Trophoblast cell (in vitro differentiated cells and primary cell): ENCODE measurements around the gene DYNC1H1.

Experiments used
- DNase-seq, 2 donors: peaks; one replicate each; pipeline ENCODE4 v3.0.0-alpha.2; 2016
- H2AFZ ChIP-seq: 2 replicates; pipeline ENCODE4 v1.6.1; 2013; ENCODE audit warnings: low read length, moderate library complexity, mild to moderate bottlenecking; ENCODE audit not compliant: insufficient read depth, poor library complexity
- H2AK5ac ChIP-seq: 2 replicates; pipeline ENCODE4 v1.6.1; 2013; ENCODE audit warnings: mild to moderate bottlenecking, low read length
- H2BK120ac ChIP-seq: 2 replicates; pipeline ENCODE4 v1.6.1; 2013; ENCODE audit warnings: low read length, mild to moderate bottlenecking, moderate library complexity; ENCODE audit not compliant: insufficient read depth, poor library complexity
- H2BK12ac ChIP-seq: 2 replicates; pipeline ENCODE4 v1.6.1; 2013; ENCODE audit warnings: mild to moderate bottlenecking, low read length, moderate library complexity
- H2BK5ac ChIP-seq: 2 replicates; pipeline ENCODE4 v1.6.1; 2013; ENCODE audit warnings: low read length, low read depth, moderate library complexity, mild to moderate bottlenecking; ENCODE audit not compliant: poor library complexity
- H3K14ac ChIP-seq: 2 replicates; pipeline ENCODE4 v1.6.1; 2013; ENCODE audit warnings: mild to moderate bottlenecking, low read length
- H3K18ac ChIP-seq: 2 replicates; pipeline ENCODE4 v1.6.1; 2013; ENCODE audit warnings: mild to moderate bottlenecking, low read length
- H3K23ac ChIP-seq: 2 replicates; pipeline ENCODE4 v1.6.1; 2013; ENCODE audit warnings: low read length
- H3K27ac ChIP-seq: 2 replicates; pipeline ENCODE4 v1.5.1; 2013; ENCODE audit warnings: low read depth, mild to moderate bottlenecking, inconsistent platforms, low read length, moderate library complexity
- H3K27me3 ChIP-seq: 2 replicates; pipeline ENCODE4 v1.6.1; 2013; ENCODE audit warnings: inconsistent platforms, mild to moderate bottlenecking, low read length, moderate library complexity; ENCODE audit not compliant: insufficient read depth
- H3K36me3 ChIP-seq, 2 experiments: 1 replicate in 1 of 2; 2 replicates in 1 of 2; pipeline ENCODE4 v1.6.1; 2013; ENCODE audit warnings: low read length in 2 of 2, mild to moderate bottlenecking in 2 of 2, moderate library complexity in 1 of 2; ENCODE audit not compliant: insufficient read depth in 2 of 2, control insufficient read depth in 1 of 2
- H3K4ac ChIP-seq: 2 replicates; pipeline ENCODE4 v1.6.1; 2013; ENCODE audit warnings: low read depth, mild to moderate bottlenecking, low read length, moderate library complexity
- H3K4me1 ChIP-seq, 2 experiments: 1 replicate in 1 of 2; 2 replicates in 1 of 2; pipeline ENCODE4 v1.6.1; 2013; ENCODE audit warnings: low read length in 2 of 2, mild to moderate bottlenecking in 2 of 2, moderate library complexity in 1 of 2; ENCODE audit not compliant: insufficient read depth in 2 of 2, control insufficient read depth in 1 of 2
- H3K4me2 ChIP-seq: 2 replicates; pipeline ENCODE4 v1.6.1; 2013; ENCODE audit warnings: inconsistent platforms, mild to moderate bottlenecking, low read length, moderate library complexity
- H3K4me3 ChIP-seq: 2 replicates; pipeline ENCODE4 v1.5.1; 2013; ENCODE audit warnings: mild to moderate bottlenecking, low read depth, low read length, inconsistent platforms
- H3K79me1 ChIP-seq: one replicate; pipeline ENCODE4 v1.6.1; 2013; ENCODE audit warnings: low read length
- H3K79me2 ChIP-seq: 2 replicates; pipeline ENCODE4 v1.6.1; 2013; ENCODE audit warnings: low read length, mild to moderate bottlenecking; ENCODE audit not compliant: control insufficient read depth, insufficient read depth, poor library complexity
- H3K9ac ChIP-seq: 2 replicates; pipeline ENCODE4 v1.6.1; 2013; ENCODE audit warnings: mild to moderate bottlenecking, low read length
- H3K9me3 ChIP-seq: 2 replicates; pipeline ENCODE4 v1.6.1; 2013; ENCODE audit warnings: low read depth, mild to moderate bottlenecking, control low read depth, inconsistent platforms, low read length; ENCODE audit not compliant: insufficient read depth
- H4K12ac ChIP-seq: 2 replicates; pipeline ENCODE4 v1.6.1; 2013; ENCODE audit warnings: low read depth, mild to moderate bottlenecking, low read length, moderate library complexity
- H4K8ac ChIP-seq: 2 replicates; pipeline ENCODE4 v1.6.1; 2013; ENCODE audit warnings: low read depth, mild to moderate bottlenecking, low read length, moderate library complexity
- H4K91ac ChIP-seq: one replicate; pipeline ENCODE4 v1.6.1; 2013; ENCODE audit warnings: low read depth, mild to moderate bottlenecking, low read length, moderate library complexity
- WGBS: extraction: QIAGEN DNeasy Blood & Tissue Kit; methylation state at CpG from one replicate; pipeline ENCODE4 v1.1.7; 2013; ENCODE audit warnings: missing lambda C conversion rate; ENCODE audit not compliant: insufficient read length, insufficient coverage; ENCODE audit errors: extremely low coverage; 5-methylcytosine and 5-hydroxymethylcytosine counted together

DYNC1H1 gene

DNA sequence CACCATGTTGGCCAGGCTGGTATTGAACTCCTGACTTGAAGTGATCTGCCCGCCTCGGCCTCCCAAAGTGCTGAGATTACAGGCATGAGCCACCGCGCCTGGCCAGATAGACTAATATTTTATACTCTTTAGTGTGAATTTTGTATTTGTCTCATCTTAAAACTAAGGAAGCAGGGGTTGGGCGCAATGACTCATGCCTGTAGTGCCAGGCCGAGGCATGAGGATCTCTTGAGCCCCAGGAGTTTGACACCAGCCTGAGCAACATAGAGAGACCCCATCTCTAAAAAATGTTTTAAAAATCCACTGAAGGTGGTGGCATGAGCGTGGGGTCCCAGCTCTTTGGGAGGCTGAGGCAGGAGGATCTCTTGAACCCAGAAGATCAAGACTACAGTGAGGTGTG is 9.0 kb downstream of the DYNC1H1 start:
- H4K8ac ChIP-seq, result no peak overlapping the region
- H2BK5ac ChIP-seq, result no peak overlapping the region
- no peaks in the 10 kb centered on the region for H3K4me1 ChIP-seq
- peak overlapping the region; percentile 73 for H3K4ac ChIP-seq
- no peak overlapping the region for H3K27ac ChIP-seq
- no peak overlapping the region for H3K18ac ChIP-seq
- no peaks in the 10 kb centered on the region for H3K27me3 ChIP-seq
- H2AK5ac ChIP-seq, result no peak overlapping the region
- no peak overlapping the region for H4K12ac ChIP-seq
- H3K4me3 ChIP-seq, result no peak overlapping the region
- no peak for DNase-seq
- H3K14ac ChIP-seq, result no peak overlapping the region
- H3K79me2 ChIP-seq, result peaks cover 11% of the 10 kb centered on the region
- no peak overlapping the region for H2AFZ ChIP-seq
- H3K9me3 ChIP-seq, result no peaks in the 10 kb centered on the region
- WGBS, result no CpG with 5 or more reads among the region's 7 CpGs
- peaks cover 13 to 25% of the 10 kb centered on the region in 2 experiments for H3K36me3 ChIP-seq
- no peak overlapping the region for H4K91ac ChIP-seq
- H3K23ac ChIP-seq, result no peak overlapping the region
- no peak overlapping the region for H3K9ac ChIP-seq
- H3K4me2 ChIP-seq, result no peak overlapping the region
- no peaks in the 10 kb centered on the region for H3K79me1 ChIP-seq
- H2BK12ac ChIP-seq, result no peak overlapping the region
- H2BK120ac ChIP-seq, result no peak overlapping the region

DNA sequence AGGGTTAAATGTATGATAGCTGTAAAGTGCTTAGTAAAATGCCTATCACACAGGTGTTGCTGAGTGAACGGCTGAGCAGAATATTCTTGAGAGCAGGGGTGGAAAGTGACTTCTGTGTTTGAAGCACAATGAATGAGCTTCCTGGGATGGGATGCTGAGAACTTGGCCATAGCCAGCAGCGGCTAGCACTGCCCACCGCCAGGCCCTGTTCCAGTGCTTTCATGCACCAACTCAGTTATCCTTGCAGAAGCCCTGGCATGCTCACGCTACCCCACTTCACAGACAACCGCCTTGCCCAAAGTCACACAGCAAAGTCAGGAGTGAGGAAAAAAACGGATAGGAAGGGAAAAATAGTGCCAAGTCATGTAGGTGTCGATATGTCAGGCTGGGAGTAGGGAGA is 10.9 kb downstream of the DYNC1H1 start:
- Histone ChIP-seq H3K23ac (peak overlapping the region; percentile 98), H3K4me3 (no peak overlapping the region), H3K4me2 (no peak overlapping the region), H3K9ac (peak overlapping the region; percentile 20), H3K4ac (peak overlapping the region; percentile 85), H2BK120ac (no peak overlapping the region), H2BK5ac (no peak overlapping the region), H4K8ac (no peak overlapping the region), H3K79me1 (no peaks in the 10 kb centered on the region), H3K36me3 (peaks cover 11 to 24% of the 10 kb centered on the region in 2 experiments), H3K79me2 (peaks cover 7% of the 10 kb centered on the region), H3K18ac (peak overlapping the region; percentile 83), H3K27ac (no peak overlapping the region), H4K12ac (no peak overlapping the region), H2AFZ (no peak overlapping the region), H3K4me1 (peaks cover 0 to under 1% of the 10 kb centered on the region in 2 experiments), H3K9me3 (no peaks in the 10 kb centered on the region), H4K91ac (no peak overlapping the region), H3K14ac (no peak overlapping the region), H3K27me3 (no peaks in the 10 kb centered on the region), H2BK12ac (no peak overlapping the region), H2AK5ac (no peak overlapping the region)
- DNase-seq, result no peak
- WGBS, result no CpG with 5 or more reads among the region's 7 CpGs

DNA sequence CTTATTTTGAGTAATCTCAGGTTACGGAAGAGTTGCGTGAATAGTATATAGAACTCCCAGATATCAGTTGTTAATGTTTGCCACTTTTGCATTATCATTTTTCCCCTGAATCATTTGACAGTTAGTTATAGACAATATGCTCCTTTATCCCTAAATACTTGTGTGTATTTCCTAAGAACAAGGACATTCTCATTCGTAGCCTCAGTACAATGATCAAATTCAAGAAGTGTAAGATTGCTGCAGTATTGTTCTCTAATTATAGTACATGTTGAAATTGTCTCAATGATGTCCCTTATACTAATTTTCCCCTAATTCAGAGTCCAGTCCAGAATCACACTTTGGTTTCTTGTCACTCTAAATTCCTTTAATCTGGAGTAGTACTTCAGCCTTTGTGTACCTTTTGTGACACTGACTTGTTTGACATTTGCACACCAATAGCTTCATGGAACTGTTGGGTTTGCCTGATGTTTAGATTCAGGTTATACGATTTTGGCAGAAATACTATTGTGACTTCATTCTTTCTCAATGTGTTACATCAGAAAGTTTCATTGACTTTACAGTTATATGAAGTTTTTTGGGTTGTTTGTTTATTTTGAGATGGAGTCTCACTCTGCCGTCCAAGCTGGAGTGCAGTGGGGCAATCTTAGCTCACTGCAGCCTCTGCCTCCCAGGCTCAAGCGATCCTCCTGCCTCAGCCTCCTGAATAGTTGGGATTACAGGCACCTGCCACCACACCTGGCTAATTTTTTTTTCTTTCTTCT is 13.1 kb downstream of the DYNC1H1 start:
- Histone ChIP-seq H3K4ac (no peak overlapping the region), H3K14ac (no peak overlapping the region), H3K27ac (no peak overlapping the region), H3K79me1 (no peaks in the 10 kb centered on the region), H3K9me3 (no peaks in the 10 kb centered on the region), H3K79me2 (peaks cover 7% of the 10 kb centered on the region), H3K36me3 (peaks cover 17 to 29% of the 10 kb centered on the region in 2 experiments), H2AFZ (no peak overlapping the region), H3K4me2 (no peak overlapping the region), H4K91ac (no peak overlapping the region), H3K18ac (no peak overlapping the region), H4K8ac (no peak overlapping the region), H3K4me3 (no peak overlapping the region), H2BK12ac (no peak overlapping the region), H3K23ac (no peak overlapping the region), H2AK5ac (no peak overlapping the region), H3K9ac (no peak overlapping the region), H2BK120ac (no peak overlapping the region), H2BK5ac (no peak overlapping the region), H3K27me3 (no peaks in the 10 kb centered on the region), H3K4me1 (peaks cover 3 to 5% of the 10 kb centered on the region in 2 experiments), H4K12ac (no peak overlapping the region)
- WGBS, result no CpG with 5 or more reads among the region's 6 CpGs
- DNase-seq, result no peak

DNA sequence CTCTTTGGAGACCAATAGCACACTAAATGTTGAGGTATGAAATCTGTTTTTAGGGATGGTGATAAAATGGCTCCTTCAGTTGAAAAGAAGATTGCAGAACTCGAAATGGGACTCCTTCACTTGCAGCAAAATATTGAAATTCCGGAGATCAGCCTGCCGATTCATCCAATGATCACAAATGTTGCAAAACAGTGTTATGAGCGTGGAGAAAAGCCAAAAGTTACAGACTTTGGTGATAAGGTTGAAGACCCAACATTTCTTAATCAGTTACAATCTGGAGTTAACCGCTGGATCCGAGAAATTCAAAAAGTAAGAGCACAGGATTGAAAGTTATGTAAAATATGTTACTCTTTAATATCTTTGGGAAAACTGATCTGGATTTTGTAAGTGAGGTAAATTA is 15.3 kb downstream of the DYNC1H1 start:
- H2AK5ac ChIP-seq, result no peak overlapping the region
- peaks cover 26 to 41% of the 10 kb centered on the region in 2 experiments for H3K36me3 ChIP-seq
- no peak overlapping the region for H2BK5ac ChIP-seq
- H4K12ac ChIP-seq, result no peak overlapping the region
- no peak overlapping the region for H3K4me3 ChIP-seq
- peaks cover 3 to 5% of the 10 kb centered on the region in 2 experiments for H3K4me1 ChIP-seq
- no peak overlapping the region for H2BK12ac ChIP-seq
- no peak overlapping the region for H3K23ac ChIP-seq
- no peak overlapping the region for H4K8ac ChIP-seq
- no peak overlapping the region for H3K18ac ChIP-seq
- no peak overlapping the region for H3K27ac ChIP-seq
- H3K4me2 ChIP-seq, result no peak overlapping the region
- H3K27me3 ChIP-seq, result no peaks in the 10 kb centered on the region
- H4K91ac ChIP-seq, result no peak overlapping the region
- H3K79me1 ChIP-seq, result no peaks in the 10 kb centered on the region
- DNase-seq, result peak in 1 of 2 donors; percentile 44
- no peak overlapping the region for H2AFZ ChIP-seq
- no peak overlapping the region for H2BK120ac ChIP-seq
- H3K79me2 ChIP-seq, result peaks cover 3% of the 10 kb centered on the region
- no peak overlapping the region for H3K14ac ChIP-seq
- H3K4ac ChIP-seq, result no peak overlapping the region
- no peak overlapping the region for H3K9ac ChIP-seq
- H3K9me3 ChIP-seq, result no peaks in the 10 kb centered on the region
- whole genome bisulfite sequencing, result no CpG with 5 or more reads among the region's 6 CpGs
